Measurements from ENCODE around the gene FAM174C.

DNA sequence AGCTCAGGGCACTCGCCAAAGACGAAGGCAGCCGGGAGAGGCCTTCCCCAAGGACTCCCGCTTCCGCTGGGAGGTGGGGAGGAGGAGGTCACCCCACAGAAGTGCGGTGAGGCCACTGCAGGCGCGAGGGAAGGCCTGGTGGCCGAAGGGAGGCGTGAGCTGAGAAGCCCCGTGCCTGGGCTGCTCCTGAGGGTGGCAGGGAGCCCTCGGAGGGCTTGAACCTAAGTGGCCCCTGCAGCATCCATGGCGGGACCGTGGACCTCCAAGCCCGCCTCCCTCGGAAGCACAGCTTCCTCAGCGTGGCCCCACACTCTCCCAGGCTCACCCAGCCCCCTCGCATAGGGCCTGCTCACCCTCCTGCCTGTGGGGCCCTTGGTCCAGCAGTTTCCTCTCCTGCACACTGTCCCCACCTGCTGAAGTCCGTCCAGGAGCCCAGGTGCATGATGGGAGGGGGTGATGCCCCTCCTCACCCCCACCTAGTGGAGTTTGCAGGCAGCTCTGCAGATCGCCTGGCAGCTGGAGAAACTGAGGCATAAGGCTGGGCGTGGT lies 36.3 kb downstream of the FAM174C start:
- TF ChIP-seq, protein P1, sequence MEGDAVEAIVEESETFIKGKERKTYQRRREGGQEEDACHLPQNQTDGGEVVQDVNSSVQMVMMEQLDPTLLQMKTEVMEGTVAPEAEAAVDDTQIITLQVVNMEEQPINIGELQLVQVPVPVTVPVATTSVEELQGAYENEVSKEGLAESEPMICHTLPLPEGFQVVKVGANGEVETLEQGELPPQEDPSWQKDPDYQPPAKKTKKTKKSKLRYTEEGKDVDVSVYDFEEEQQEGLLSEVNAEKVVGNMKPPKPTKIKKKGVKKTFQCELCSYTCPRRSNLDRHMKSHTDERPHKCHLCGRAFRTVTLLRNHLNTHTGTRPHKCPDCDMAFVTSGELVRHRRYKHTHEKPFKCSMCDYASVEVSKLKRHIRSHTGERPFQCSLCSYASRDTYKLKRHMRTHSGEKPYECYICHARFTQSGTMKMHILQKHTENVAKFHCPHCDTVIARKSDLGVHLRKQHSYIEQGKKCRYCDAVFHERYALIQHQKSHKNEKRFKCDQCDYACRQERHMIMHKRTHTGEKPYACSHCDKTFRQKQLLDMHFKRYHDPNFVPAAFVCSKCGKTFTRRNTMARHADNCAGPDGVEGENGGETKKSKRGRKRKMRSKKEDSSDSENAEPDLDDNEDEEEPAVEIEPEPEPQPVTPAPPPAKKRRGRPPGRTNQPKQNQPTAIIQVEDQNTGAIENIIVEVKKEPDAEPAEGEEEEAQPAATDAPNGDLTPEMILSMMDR (IDR thresholded peaks at IDR 0.05), result no peak
- no peak for TF ChIP-seq POLR2A (IDR thresholded peaks at IDR 0.05)
